GM19025 (cell line): Measurements from ENCODE around the gene CYS1.
"Not testable (repeated sequence)": the region's sequence is repeated elsewhere in the genome, so short reads cannot be mapped to it uniquely, and the experiment has no call there.

Source experiments
- ATAC-seq: cut with Tn5 transposase; IDR thresholded peaks from one replicate; pipeline ENCODE4 v1.9.1; 2021; ENCODE audit warnings: mild to moderate bottlenecking, low read depth, moderate library complexity; ENCODE audit not compliant: unreplicated experiment

The CYS1 gene

DNA sequence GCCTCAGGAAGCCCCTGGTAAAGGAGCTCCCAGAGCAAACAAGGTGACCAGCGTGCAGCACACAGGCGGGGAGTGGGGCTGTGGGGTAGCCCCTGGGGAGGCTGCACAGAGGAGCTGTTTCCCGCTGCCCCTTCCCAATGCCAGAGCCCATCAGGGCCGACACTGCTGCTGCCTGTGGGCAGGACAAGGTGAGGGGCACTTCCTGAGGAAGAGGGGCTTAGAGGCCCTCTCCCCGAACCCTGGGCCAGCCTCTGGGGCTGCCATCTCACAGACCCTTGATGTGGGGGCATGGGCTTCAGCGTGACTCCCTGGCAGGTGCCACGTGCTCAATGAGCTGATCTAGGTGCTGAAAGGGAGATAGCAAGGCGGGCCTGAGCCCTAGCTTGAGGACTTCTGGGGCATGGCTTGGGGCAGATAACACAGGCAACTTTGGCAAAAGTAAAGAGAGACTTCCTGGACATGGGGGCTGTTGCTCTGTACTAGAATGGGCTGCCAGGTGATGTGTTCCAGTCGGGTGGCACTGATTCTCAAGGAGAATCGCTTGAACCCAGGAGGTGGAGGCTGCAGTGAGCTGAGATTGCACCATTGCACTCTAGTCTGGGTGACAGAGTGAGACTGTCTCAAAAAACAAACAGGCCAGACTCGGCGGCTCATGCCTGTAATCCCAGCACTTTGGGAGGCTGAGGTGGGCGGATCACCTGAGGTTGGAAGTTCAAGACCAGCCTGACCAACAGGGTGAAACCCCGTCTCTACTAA, 46.8 kb downstream of the CYS1 start:
- no peak for ATAC-seq

DNA sequence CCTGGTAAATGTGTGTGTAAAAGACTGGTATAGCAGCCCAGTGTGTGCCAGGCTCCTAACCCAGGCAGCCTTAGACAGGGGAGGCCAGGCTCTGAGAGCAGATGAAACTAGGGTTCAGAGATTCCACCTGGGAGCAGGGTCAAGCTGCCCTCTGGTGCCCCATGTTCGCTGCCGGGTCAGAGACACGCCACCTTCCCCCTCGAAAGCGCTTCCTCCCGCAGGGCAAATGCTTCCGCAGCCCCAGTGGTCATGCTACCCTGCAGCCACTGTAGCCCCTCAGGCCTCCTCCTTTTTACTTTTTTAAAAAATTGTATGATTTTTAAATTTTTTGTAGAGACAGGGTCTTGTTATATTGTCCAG, 47.5 kb downstream of the CYS1 start:
- no peak for ATAC-seq

- ATAC-seq: no peak
These were observed 48.1 kb downstream of the CYS1 start for GRCh38 chr2:10031886-10032745.

- ATAC-seq: not testable (repeated sequence)
These were observed 49.4 kb downstream of the CYS1 start for GRCh38 chr2:10030798-10031197.

GRCh38 chr2:10030311-10030736, 49.9 kb downstream of the CYS1 start:
- ATAC-seq: no peak

GRCh38 chr2:10029875-10030223, 50.4 kb downstream of the CYS1 start:
- no peak for ATAC-seq

GRCh38 chr2:10028988-10029874, 51.0 kb downstream of the CYS1 start:
- no peak for ATAC-seq

GRCh38 chr2:10028407-10028987, 51.7 kb downstream of the CYS1 start:
- no peak for ATAC-seq

GRCh38 chr2:10027660-10028330, 52.4 kb downstream of the CYS1 start:
- ATAC-seq: no peak

GRCh38 chr2:10026940-10027569, 53.2 kb downstream of the CYS1 start:
- ATAC-seq: no peak

DNA sequence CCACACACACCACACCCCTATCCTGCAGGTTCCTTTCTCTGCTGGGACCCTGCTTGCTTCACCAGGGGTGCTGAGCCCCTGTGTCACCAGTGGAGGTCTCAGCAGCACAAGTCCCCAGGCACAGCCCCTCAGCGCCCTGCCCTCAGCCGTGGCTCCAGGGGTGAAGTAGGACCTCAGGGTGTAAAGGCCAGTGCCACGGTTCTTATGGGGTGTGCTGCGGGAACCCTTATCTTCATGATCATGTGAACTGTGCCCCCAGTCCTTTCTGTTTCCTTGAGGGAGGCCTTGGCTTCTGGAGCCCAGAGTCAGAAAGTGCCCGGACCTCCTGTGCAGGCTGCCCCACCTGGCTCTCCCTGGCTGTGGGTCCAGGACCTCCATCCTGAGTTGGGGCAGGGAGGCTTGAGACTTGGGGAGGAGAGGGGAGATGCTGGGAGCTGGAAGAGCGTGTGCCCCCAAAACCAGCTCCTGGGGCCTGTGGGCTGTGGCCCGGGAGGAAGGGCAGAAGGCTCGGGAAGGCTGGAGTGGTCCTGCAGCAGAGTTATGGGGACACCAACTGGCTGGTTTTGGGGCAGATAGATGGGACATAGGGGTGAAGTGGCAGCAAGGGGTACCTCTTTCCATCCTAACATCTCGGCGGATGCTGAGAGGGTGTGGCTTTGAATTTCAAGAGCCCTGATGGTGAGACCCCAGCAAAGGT, 57.1 kb downstream of the CYS1 start:
- ATAC-seq: no peak

DNA sequence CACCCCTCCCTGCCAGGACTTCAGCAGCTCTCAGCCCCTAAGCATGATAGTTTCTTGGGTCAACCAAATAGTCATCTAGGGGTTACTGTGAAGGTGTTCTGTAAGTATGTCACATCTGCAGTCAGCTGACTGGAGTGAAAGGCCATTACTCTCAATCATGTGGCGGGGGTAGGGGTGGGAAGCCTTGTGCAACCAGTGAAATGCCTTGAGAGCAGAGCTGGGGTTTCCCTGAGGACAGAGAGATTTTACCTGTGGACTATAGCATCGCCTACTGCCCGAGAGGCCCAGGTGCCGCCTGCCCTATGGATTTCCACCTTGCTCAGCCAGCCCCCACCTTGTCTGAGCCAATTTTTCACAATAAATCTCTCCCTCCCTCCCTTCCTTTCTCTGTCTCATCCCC, 57.8 kb downstream of the CYS1 start:
- no peak for ATAC-seq

DNA sequence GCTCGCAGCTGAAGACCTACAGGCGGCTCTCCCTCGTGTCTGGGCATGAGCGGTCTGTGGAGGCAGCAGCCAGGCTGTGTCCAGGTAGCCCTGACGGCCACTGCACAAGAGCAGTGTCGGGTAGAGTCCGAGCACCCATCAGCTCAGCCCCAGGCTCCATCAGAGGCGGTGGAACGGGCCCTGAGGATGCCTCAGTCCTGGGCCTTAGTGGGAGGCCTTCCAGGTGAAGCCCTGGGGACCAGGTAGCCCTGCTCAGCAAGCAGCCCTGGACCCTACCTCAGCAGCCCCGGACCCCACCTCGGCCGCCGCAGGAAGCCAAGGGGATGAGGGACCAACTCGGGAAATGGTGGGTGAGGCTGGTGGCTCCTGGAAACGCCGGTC, 58.2 kb downstream of the CYS1 start:
- ATAC-seq: no peak

DNA sequence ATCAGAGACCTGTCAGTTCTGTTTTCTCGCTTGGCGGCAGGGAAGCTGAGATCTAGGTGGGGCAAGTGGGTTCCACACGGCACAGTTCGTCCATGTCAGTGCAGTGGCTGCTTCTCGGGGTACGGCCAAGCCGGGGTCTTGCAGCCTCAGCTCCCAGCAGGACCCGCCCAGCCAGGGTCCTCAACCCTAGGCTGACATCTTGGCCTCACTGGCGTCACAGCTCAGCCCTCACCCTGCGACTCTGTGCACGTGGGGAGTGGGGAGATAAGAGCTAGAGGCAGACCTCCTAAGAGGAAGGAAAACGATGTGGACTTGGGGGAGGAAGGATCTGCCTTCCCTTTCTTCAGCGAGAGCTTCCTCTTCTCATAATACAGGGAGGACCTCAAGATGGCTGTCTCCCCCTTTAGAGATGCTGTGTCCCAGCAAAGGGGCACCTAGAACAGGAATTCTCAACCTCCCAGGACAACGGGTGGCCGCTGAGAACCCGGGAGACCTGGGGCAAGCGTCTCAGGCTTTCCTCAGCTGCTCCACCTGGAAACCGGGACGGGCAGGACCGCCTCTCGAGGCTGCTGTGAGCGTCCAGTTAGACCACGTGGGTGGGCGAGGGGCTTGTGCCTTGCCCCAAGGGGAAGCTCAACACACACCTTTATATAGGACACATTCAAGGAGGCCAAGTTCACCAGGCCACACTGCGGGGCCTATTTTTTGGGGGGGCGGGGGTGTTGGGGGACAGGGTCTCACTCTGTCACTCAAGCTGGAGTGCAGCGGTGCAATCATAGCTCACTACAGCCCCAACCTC, 60.4 kb downstream of the CYS1 start:
- no peak for ATAC-seq

- no peak for ATAC-seq
These were observed 61.0 kb downstream of the CYS1 start for GRCh38 chr2:10019174-10019573.

GRCh38 chr2:10017313-10017941, 62.8 kb downstream of the CYS1 start:
- no peak for ATAC-seq

GRCh38 chr2:10016802-10017258, 63.4 kb downstream of the CYS1 start:
- no peak for ATAC-seq
